VCaP (cell line): Measurements from ENCODE around the gene KIR3DL3.
"Not testable (repeated sequence)": the region's sequence is repeated elsewhere in the genome, so short reads cannot be mapped to it uniquely, and the experiment has no call there.

Source experiments
- H3K27ac ChIP-seq: fragments of 450-650 bp; 2 replicates; pipeline ENCODE4 v1.5.1; 2017
- CTCF ChIP-seq: fragments of 450-650 bp; conservative IDR thresholded peaks from 2 replicates; pipeline ENCODE4 v1.5.1; 2017; ENCODE audit warnings: mild to moderate bottlenecking, moderate library complexity

Gene KIR3DL3

GRCh38 chr19:54692298-54692615 lies 32.0 kb upstream of the KIR3DL3 start:
- TF ChIP-seq CTCF = no peak

GRCh38 chr19:54694648-54695047 lies 29.6 kb upstream of the KIR3DL3 start:
- H3K27ac ChIP-seq = no peak overlapping the region
- TF ChIP-seq CTCF = no peak

More at GRCh38 chr19:54692298-54692615, 32.0 kb upstream of the KIR3DL3 start:
- H3K27ac ChIP-seq = no peak overlapping the region

- H3K27ac ChIP-seq = no peak overlapping the region
- TF ChIP-seq CTCF = no peak
These were observed 28.1 kb upstream of the KIR3DL3 start for GRCh38 chr19:54696117-54696548.

GRCh38 chr19:54696766-54697165 lies 27.5 kb upstream of the KIR3DL3 start:
- no peak for TF ChIP-seq CTCF
- H3K27ac ChIP-seq = no peak overlapping the region

- not testable (repeated sequence) for H3K27ac ChIP-seq
These were observed 26.5 kb upstream of the KIR3DL3 start for GRCh38 chr19:54697716-54698115.

GRCh38 chr19:54704928-54705327 lies 19.3 kb upstream of the KIR3DL3 start:
- H3K27ac ChIP-seq = no peak overlapping the region
- TF ChIP-seq CTCF = no peak

GRCh38 chr19:54707962-54708361 lies 16.3 kb upstream of the KIR3DL3 start:
- H3K27ac ChIP-seq = no peak overlapping the region
- TF ChIP-seq CTCF = no peak

- TF ChIP-seq CTCF = no peak
- no peak overlapping the region for H3K27ac ChIP-seq
These were observed 15.5 kb upstream of the KIR3DL3 start for GRCh38 chr19:54708781-54709180.
